Measurements from ENCODE around the gene ZNF616. TPM values are rescaled to one million over a fixed set of nuclear protein-coding genes. Genes with fewer than 3 reads are reported as not detected.

Gene ZNF616
- total and polyA plus RNA-seq, 2 experiments from 2014 or later: 13.3 to 28.3 TPM

GRCh38 chr19:52187407-52187806 is 47.7 kb upstream of the ZNF616 start (continued):
- TF ChIP-seq REST (IDR thresholded peaks at IDR 0.05; ENCODE audit: unreplicated experiment): no peak
- no peak for TF ChIP-seq CTCF (conservative IDR thresholded peaks at IDR 0.05; ENCODE audit: low read depth in 2 of 2)
- TF ChIP-seq POLR2AphosphoS5 (IDR thresholded peaks at IDR 0.05; ENCODE audit: low read depth): no peak
- no peak for TF ChIP-seq NANOG (IDR thresholded peaks at IDR 0.05; ENCODE audit: borderline replicate concordance)
- no peak for TF ChIP-seq ETS1 (IDR thresholded peaks at IDR 0.05)
- no peak for TF ChIP-seq EZH2 (IDR thresholded peaks at IDR 0.05; ENCODE audit: low read depth, unreplicated experiment)
- no peak for TF ChIP-seq ZNF331 (CRISPR knock-in tag; IDR thresholded peaks at IDR 0.05; ENCODE audit: low read depth)
- TF ChIP-seq CREB1 (CRISPR knock-in tag; IDR thresholded peaks at IDR 0.05; ENCODE audit: low read depth): no peak
- no peak for TF ChIP-seq EZH2phosphoT487 (IDR thresholded peaks at IDR 0.05; ENCODE audit: unreplicated experiment)
- no peak for TF ChIP-seq STAT1 (IDR thresholded peaks at IDR 0.05; ENCODE audit: unreplicated experiment)

GRCh38 chr19:52176574-52176973 is 36.8 kb upstream of the ZNF616 start:
- Histone ChIP-seq H3F3A (replicated peaks; ENCODE audit: low read depth) (no peaks in the 10 kb centered on the region), H3K4me3 (no peak overlapping the region), H3K79me2 (replicated peaks; ENCODE audit: insufficient read depth) (no peaks in the 10 kb centered on the region), H3K36me3 (ENCODE audit: insufficient read depth) (no peaks in the 10 kb centered on the region), H3K9me2 (ENCODE audit: insufficient read depth) (no peaks in the 10 kb centered on the region; the same call in 1 of the 2 replicates), H3K4me1 (ENCODE audit: insufficient read depth) (peaks cover 9% of the 10 kb centered on the region), H2AFZ (no peak overlapping the region; the same call in 1 of the 2 replicates), H4K20me1 (replicated peaks; ENCODE audit: insufficient read depth) (no peaks in the 10 kb centered on the region), H3K4me2 (no peak overlapping the region), H3K27me3 (ENCODE audit: insufficient read depth) (no peaks in the 10 kb centered on the region), H3K27ac (ENCODE audit: low read depth) (no peak overlapping the region)
- DNase-seq (ENCODE audit: low spot score) (peak; percentile 49), ATAC-seq (peak; percentile 35)
- Mint-ChIP-seq H3K9me3 (peaks cover 2% of the 10 kb centered on the region; the same call in 2 of the 3 replicates), H3K4me1 (peaks cover 17% of the 10 kb centered on the region), H3K27me3 (ENCODE audit: insufficient read depth, low read depth, poor library complexity) (peaks cover 6% of the 10 kb centered on the region), H3K27ac (no peak overlapping the region), H3K36me3 (ENCODE audit: low read depth) (no peaks in the 10 kb centered on the region; the same call in 2 of the 3 replicates), H3K4me3 (no peak overlapping the region; the same call in 2 of the 3 replicates)
- TF ChIP-seq ZNF331 (CRISPR knock-in tag; IDR thresholded peaks at IDR 0.05; ENCODE audit: low read depth) (no peak), CTCF (conservative IDR thresholded peaks at IDR 0.05; ENCODE audit: low read depth in 2 of 2) (no peak), STAT1 (IDR thresholded peaks at IDR 0.05; ENCODE audit: unreplicated experiment) (no peak), POLR2AphosphoS5 (IDR thresholded peaks at IDR 0.05; ENCODE audit: low read depth) (no peak), NANOG (IDR thresholded peaks at IDR 0.05; ENCODE audit: borderline replicate concordance) (no peak), REST (IDR thresholded peaks at IDR 0.05; ENCODE audit: unreplicated experiment) (no peak), EZH2 (IDR thresholded peaks at IDR 0.05; ENCODE audit: low read depth, unreplicated experiment) (no peak), JUNB (IDR thresholded peaks at IDR 0.05; ENCODE audit: unreplicated experiment) (no peak), ZNF114 (CRISPR knock-in tag; IDR thresholded peaks at IDR 0.05) (no peak), EZH2phosphoT487 (IDR thresholded peaks at IDR 0.05; ENCODE audit: unreplicated experiment) (no peak)
